H1 (cell line): Measurements from ENCODE around the gene VIM. TPM values are rescaled to one million over a fixed set of nuclear protein-coding genes. Genes with fewer than 3 reads are reported as not detected.

ENCODE experiments used
- CTCF ChIA-PET: fragments of 300-600 bp; sonication (Branson Sonifier 250); formaldehyde crosslinking; loops from one replicate; lab custom pipeline; 2021; ENCODE audit not compliant: partially characterized antibody; lab: Charles Lee
- POLR2A ChIA-PET: fragments of 300-600 bp; sonication (Branson Sonifier 250); formaldehyde crosslinking; loops from one replicate; lab custom pipeline; 2021; ENCODE audit warnings: inconsistent platforms; ENCODE audit not compliant: partially characterized antibody; lab: Charles Lee
- DNase-seq, 2 experiments: peaks; one replicate each; pipeline versions ENCODE4 v3.0.0 to v3.0.0-alpha.2; 2010 to 2022; ENCODE audit warnings: low spot score in 2 of 2, low read depth in 1 of 2, mixed read lengths in 1 of 2
- FAIRE-seq: peaks from 2 replicates; lab custom pipeline; 2011; peaks lifted over from hg19 to GRCh38; lab: Jason Lieb, UNC
- H2AFZ ChIP-seq: 2 replicates; pipeline ENCODE4 v1.8.1; 2012; ENCODE audit warnings: low read length, inconsistent platforms
- H2AK5ac ChIP-seq: 2 replicates; pipeline ENCODE4 v1.6.1; 2013; ENCODE audit warnings: low read depth, low read length
- H2BK120ac ChIP-seq: replicated peaks from 2 replicates; pipeline ENCODE3; 2013; ENCODE audit warnings: low read depth, low read length, inconsistent platforms
- H2BK12ac ChIP-seq: 2 replicates; pipeline ENCODE4 v1.6.1; 2013; ENCODE audit warnings: low read depth, low read length
- H2BK15ac ChIP-seq: 2 replicates; pipeline ENCODE4 v1.6.1; 2013; ENCODE audit warnings: low read length
- H2BK20ac ChIP-seq: 2 replicates; pipeline ENCODE4 v1.6.1; 2013; ENCODE audit warnings: low read length
- H2BK5ac ChIP-seq: 2 replicates; pipeline ENCODE4 v1.6.1; 2013; ENCODE audit warnings: low read depth, low read length
- H3K14ac ChIP-seq: 2 replicates; pipeline ENCODE4 v1.6.1; 2013; ENCODE audit warnings: inconsistent platforms; ENCODE audit not compliant: insufficient read length
- H3K18ac ChIP-seq: 2 replicates; pipeline ENCODE4 v1.6.1; 2013; ENCODE audit warnings: low read length; ENCODE audit errors: extremely low read depth
- H3K23ac ChIP-seq: 2 replicates; pipeline ENCODE4 v1.6.1; 2013; ENCODE audit warnings: inconsistent platforms; ENCODE audit not compliant: insufficient read length
- H3K23me2 ChIP-seq: 2 replicates; pipeline ENCODE4 v1.6.1; 2013; ENCODE audit warnings: low read depth, low read length
- H3K27ac ChIP-seq: 2 replicates; pipeline ENCODE4 v1.6.1; 2011; ENCODE audit warnings: low read depth, low read length, inconsistent platforms
- H3K27me3 ChIP-seq, 4 experiments: replicated peaks in 1 of 4; 1 replicate in 1 of 4; 2 replicates in 3 of 4; pipeline versions ENCODE4 v1.6.1 to v1.8.1; 2011 to 2013; ENCODE audit warnings: low read length in 3 of 4, mild to moderate bottlenecking in 3 of 4, inconsistent platforms in 2 of 4, mixed read lengths in 2 of 4, moderate library complexity in 1 of 4; ENCODE audit not compliant: control insufficient read depth in 3 of 4, insufficient read depth in 3 of 4; ENCODE audit errors: extremely low read depth in 1 of 4
- H3K36me3 ChIP-seq, 4 experiments: 2 replicates each; pipeline versions ENCODE4 v1.6.1 to v1.8.1; 2011 to 2013; ENCODE audit warnings: mild to moderate bottlenecking in 4 of 4, low read length in 3 of 4, moderate library complexity in 2 of 4, control low read depth in 1 of 4, inconsistent platforms in 1 of 4; ENCODE audit not compliant: insufficient read depth in 4 of 4, control insufficient read depth in 2 of 4
- H3K4ac ChIP-seq: replicated peaks from 2 replicates; pipeline ENCODE3; 2013; ENCODE audit warnings: low read length, low read depth, mixed read lengths, inconsistent platforms; ENCODE audit not compliant: insufficient read length
- H3K4me1 ChIP-seq, 4 experiments: replicated peaks in 1 of 4; 1 replicate in 1 of 4; 2 replicates in 3 of 4; pipeline versions ENCODE4 v1.6.1 to v1.8.1; 2011 to 2013; ENCODE audit warnings: low read length in 3 of 4, inconsistent platforms in 2 of 4, mixed read lengths in 1 of 4; ENCODE audit not compliant: insufficient read depth in 4 of 4, control insufficient read depth in 3 of 4
- H3K4me2 ChIP-seq, 2 experiments: 2 replicates each; pipeline versions ENCODE4 v1.6.1 to v1.8.1; 2011 to 2013; ENCODE audit warnings: low read depth in 2 of 2, low read length in 2 of 2, control low read depth in 1 of 2, inconsistent platforms in 1 of 2, mild to moderate bottlenecking in 1 of 2; ENCODE audit not compliant: insufficient read depth in 1 of 2
- H3K4me3 ChIP-seq, 4 experiments: fragments of 200-600, 300-600 bp in 1 of 4; sonication (generic), shearing (Covaris generic), sonication (Bioruptor Twin) in 1 of 4; 2 replicates each; pipeline versions ENCODE4 v1.5.1 to v1.8.1; 2011 to 2016; ENCODE audit warnings: low read length in 4 of 4, low read depth in 3 of 4, control low read depth in 2 of 4, inconsistent platforms in 2 of 4, mild to moderate bottlenecking in 2 of 4, mixed read lengths in 1 of 4, moderate library complexity in 1 of 4; ENCODE audit not compliant: insufficient read depth in 2 of 4; ENCODE audit errors: extremely low read depth in 1 of 4
- H3K56ac ChIP-seq: replicated peaks from 2 replicates; pipeline ENCODE3; 2013; ENCODE audit warnings: low read depth, mild to moderate bottlenecking, mixed read lengths, low read length, inconsistent platforms; ENCODE audit not compliant: insufficient read length
- H3K79me1 ChIP-seq: 2 replicates; pipeline ENCODE4 v1.6.1; 2013; ENCODE audit warnings: low read depth, low read length, control low read depth
- H3K79me2 ChIP-seq, 2 experiments: 2 replicates each; pipeline versions ENCODE4 v1.6.1 to v1.8.1; 2012 to 2013; ENCODE audit warnings: low read length in 2 of 2, mild to moderate bottlenecking in 2 of 2, inconsistent platforms in 1 of 2; ENCODE audit not compliant: insufficient read depth in 2 of 2, control insufficient read depth in 1 of 2
- H3K9ac ChIP-seq, 4 experiments: replicated peaks in 1 of 4; 1 replicate in 1 of 4; 2 replicates in 3 of 4; pipeline versions ENCODE4 v1.6.1 to v1.8.1; 2011 to 2013; ENCODE audit warnings: low read depth in 3 of 4, low read length in 3 of 4, control low read depth in 2 of 4, mild to moderate bottlenecking in 2 of 4, moderate library complexity in 2 of 4, inconsistent platforms in 1 of 4; ENCODE audit errors: extremely low read depth in 1 of 4
- H3K9me3 ChIP-seq, 2 experiments: 2 replicates each; pipeline versions ENCODE4 v1.6.1 to v1.8.1; 2012 to 2013; ENCODE audit warnings: mild to moderate bottlenecking in 2 of 2, moderate library complexity in 2 of 2, control low read depth in 1 of 2, inconsistent platforms in 1 of 2, low read depth in 1 of 2, low read length in 1 of 2, mixed read lengths in 1 of 2; ENCODE audit not compliant: insufficient read depth in 2 of 2
- H4K20me1 ChIP-seq, 2 experiments: replicated peaks in 1 of 2; 2 replicates each; pipeline versions ENCODE3 to v1.8.1; 2011 to 2013; ENCODE audit warnings: inconsistent platforms in 2 of 2, low read length in 2 of 2, mild to moderate bottlenecking in 1 of 2; ENCODE audit not compliant: insufficient read depth in 2 of 2, control insufficient read depth in 1 of 2
- H4K5ac ChIP-seq: 2 replicates; pipeline ENCODE4 v1.6.1; 2013; ENCODE audit warnings: low read length, low read depth, mixed read lengths, inconsistent platforms; ENCODE audit not compliant: insufficient read length
- H4K8ac ChIP-seq: 2 replicates; pipeline ENCODE4 v1.8.0; 2013; ENCODE audit warnings: mild to moderate bottlenecking, moderate library complexity, low read length, inconsistent platforms; ENCODE audit not compliant: insufficient read depth; ENCODE audit errors: extremely low read depth
- H4K91ac ChIP-seq: replicated peaks from 2 replicates; pipeline ENCODE3; 2013; ENCODE audit warnings: low read length, mixed read lengths, inconsistent platforms; ENCODE audit not compliant: insufficient read length
- CREB1 ChIP-seq: IDR thresholded peaks from 2 replicates; pipeline ENCODE4 v1.6.1; 2012; ENCODE audit warnings: inconsistent platforms
- CTBP2 ChIP-seq: IDR thresholded peaks from 2 replicates; pipeline ENCODE4 v1.7.0; 2011; ENCODE audit warnings: borderline replicate concordance, mild to moderate bottlenecking, moderate library complexity, mixed read lengths, low read length; ENCODE audit not compliant: insufficient read depth, insufficient read length
- FOSL1 ChIP-seq: IDR thresholded peaks from 2 replicates; pipeline ENCODE4 v1.6.1; 2011; ENCODE audit warnings: mild to moderate bottlenecking, low read depth, low read length, moderate library complexity; ENCODE audit not compliant: insufficient read depth
- RAD21 ChIP-seq, 2 experiments: IDR thresholded peaks in 1 of 2; conservative IDR thresholded peaks in 1 of 2; 2 replicates each; pipeline ENCODE4 v1.6.1; 2011; ENCODE audit warnings: low read depth in 2 of 2, low read length in 2 of 2, improper control_type of control experiment in 1 of 2, inconsistent platforms in 1 of 2, mild to moderate bottlenecking in 1 of 2, moderate library complexity in 1 of 2
- RFX5 ChIP-seq: IDR thresholded peaks from 2 replicates; pipeline ENCODE4 v1.6.1; 2011; ENCODE audit warnings: low read depth, low read length, improper control_type of control experiment, borderline replicate concordance
- SP2 ChIP-seq: IDR thresholded peaks from 2 replicates; pipeline ENCODE4 v1.6.1; 2012; ENCODE audit warnings: mild to moderate bottlenecking, low read length, inconsistent platforms
- WGBS, 2 experiments: shearing (Covaris generic) in 1 of 2; methylation state at CpG; one replicate each; pipeline versions ENCODE4 v1.1.6 to v1.1.7; 2013 to 2015; ENCODE audit warnings: low lambda C conversion rate in 2 of 2, mixed read lengths in 2 of 2, inconsistent platforms in 1 of 2, low coverage in 1 of 2, missing lambda C conversion rate in 1 of 2; ENCODE audit not compliant: insufficient replicate concordance in 2 of 2, insufficient coverage in 1 of 2, insufficient read length in 1 of 2; ENCODE audit errors: extremely low coverage in 1 of 2, missing lambda C conversion rate in 1 of 2; 5-methylcytosine and 5-hydroxymethylcytosine counted together
- polyA plus RNA-seq, 7 experiments: library from polyadenylated mRNA; depleted of rRNA in 3 of 7; stranded (reverse) in 5 of 7; unstranded in 2 of 7; fragments of >200 nt in 5 of 7; fragments of 200-250 nt in 2 of 7; gene quantifications; 1 replicate in 5 of 7; 2 replicates in 1 of 7; 4 replicates in 1 of 7; pipeline versions ENCODE4 v1.2.1 to v1.2.3, GENCODE V29; 2011 to 2013; ENCODE audit warnings: missing spikeins in 2 of 7, mixed read lengths in 2 of 7
- total RNA-seq: library from RNA; stranded (reverse); fragmentation: NEBNext Ultra II Directional; extraction: Animal tissue kit (Norgen Biotek cat#: 25700); gene quantifications from 2 replicates; pipeline ENCODE4 v1.2.1, GENCODE V29; 2021
- TF ChIP-seq, protein P1 (sequence below): IDR thresholded peaks from 2 replicates; pipeline ENCODE4 v1.6.1; 2011; ENCODE audit warnings: low read length, improper control_type of control experiment

Gene VIM
- total and polyA plus RNA-seq, 2 of the 8 experiments (the other 6 are each of a cell fraction or from before 2014, with no cell fraction given): 347 to 372 TPM

- Histone ChIP-seq H3K79me2 (peaks cover 0 to 18% of the 10 kb centered on the region in 2 experiments; a peak in 2 of 4 replicates), H3K23me2 (peaks cover 7% of the 10 kb centered on the region; the same call in 1 of the 2 replicates), H2AK5ac (no peak overlapping the region), H3K9me3 (no peaks in the 10 kb centered on the region), H2BK20ac (no peak overlapping the region), H3K14ac (no peak overlapping the region), H4K5ac (no peak overlapping the region), H3K36me3 (no peaks in the 10 kb centered on the region), H4K20me1 (no peaks in the 10 kb centered on the region), H2BK12ac (no peak overlapping the region), H2BK5ac (no peak overlapping the region), H4K8ac (no peak overlapping the region), H3K23ac (no peak overlapping the region), H2AFZ (0 out of 2 replicates have a peak overlapping the region, but pooled peaks have one; percentile 10), H4K91ac (no peak overlapping the region), H2BK15ac (no peak overlapping the region), H2BK120ac (no peak overlapping the region), H3K4me1 (peaks cover 0 to 12% (median 7%) of the 10 kb centered on the region in 4 experiments; a peak in 4 of 7 replicates), H3K18ac (no peak overlapping the region), H3K4ac (no peak overlapping the region), H3K79me1 (no peaks in the 10 kb centered on the region), H3K4me3 (no peak overlapping the region), H3K9ac (no peak overlapping the region), H3K27me3 (no peaks in the 10 kb centered on the region), H3K4me2 (no peak overlapping the region), H3K56ac (no peak overlapping the region), H3K27ac (no peak overlapping the region)
- TF ChIP-seq RFX5 (no peak), CTBP2 (no peak), CREB1 (no peak), FOSL1 (no peak), SP2 (no peak), RAD21 (IDR thresholded peaks at IDR 0.05 in 1 of 2, conservative IDR thresholded peaks at IDR 0.05 in 1 of 2; ENCODE audit: low read depth in 2 of 2, low read length in 2 of 2) (no peak; a peak in 1 of 4 replicates)
- TF ChIP-seq, protein P1, sequence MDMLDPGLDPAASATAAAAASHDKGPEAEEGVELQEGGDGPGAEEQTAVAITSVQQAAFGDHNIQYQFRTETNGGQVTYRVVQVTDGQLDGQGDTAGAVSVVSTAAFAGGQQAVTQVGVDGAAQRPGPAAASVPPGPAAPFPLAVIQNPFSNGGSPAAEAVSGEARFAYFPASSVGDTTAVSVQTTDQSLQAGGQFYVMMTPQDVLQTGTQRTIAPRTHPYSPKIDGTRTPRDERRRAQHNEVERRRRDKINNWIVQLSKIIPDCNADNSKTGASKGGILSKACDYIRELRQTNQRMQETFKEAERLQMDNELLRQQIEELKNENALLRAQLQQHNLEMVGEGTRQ: no peak
- ChIA-PET CTCF (no interaction called here), POLR2A (interaction anchor here (1.3 to 5.2 kb wide), 3 partner anchors 8 to 64 kb away, joined by 3 to 46 read pairs (median 15); partner anchors contain the start of gene VIM)
- DNase-seq: no peak
- no peak for FAIRE-seq
- WGBS, 2 experiments: 88% methylated on average over 4 of the region's 4 CpGs; no CpG with 5 or more reads in 1 of the 2 experiments
Measured at GRCh38 chr10:17202999-17203398, 25.0 kb upstream of the VIM start.
